BLaER1 (cell line): ENCODE data around the gene FURIN.
"Not testable (repeated sequence)": the region's sequence is repeated elsewhere in the genome, so short reads cannot be mapped to it uniquely, and the experiment has no call there.

Experiments
- H3K27ac ChIP-seq: shearing (Covaris generic); formaldehyde crosslinking; 2 replicates; pipeline ENCODE4 v1.8.1; 2022
- H3K27me3 ChIP-seq: shearing (Covaris generic); formaldehyde crosslinking; 2 replicates; pipeline ENCODE4 v1.8.1; 2022
- H3K36me3 ChIP-seq: shearing (Covaris generic); formaldehyde crosslinking; 2 replicates; pipeline ENCODE4 v1.8.1; 2022
- H3K4me1 ChIP-seq: shearing (Covaris generic); formaldehyde crosslinking; 2 replicates; pipeline ENCODE4 v1.8.1; 2022
- H3K4me2 ChIP-seq: shearing (Covaris generic); formaldehyde crosslinking; 2 replicates; pipeline ENCODE4 v1.8.1; 2022
- H3K4me3 ChIP-seq: shearing (Covaris generic); formaldehyde crosslinking; 2 replicates; pipeline ENCODE4 v1.8.1; 2022
- H3K9ac ChIP-seq: shearing (Covaris generic); formaldehyde crosslinking; 2 replicates; pipeline ENCODE4 v1.8.1; 2022
- H3K9me3 ChIP-seq: shearing (Covaris generic); formaldehyde crosslinking; 2 replicates; pipeline ENCODE4 v1.8.1; 2022
- H4K20me1 ChIP-seq: shearing (Covaris generic); formaldehyde crosslinking; 2 replicates; pipeline ENCODE4 v1.8.1; 2022
- Cebpa-rat ChIP-seq: shearing (Covaris generic); IDR thresholded peaks from 2 replicates; pipeline ENCODE4 v1.8.1; 2022

The FURIN gene

DNA sequence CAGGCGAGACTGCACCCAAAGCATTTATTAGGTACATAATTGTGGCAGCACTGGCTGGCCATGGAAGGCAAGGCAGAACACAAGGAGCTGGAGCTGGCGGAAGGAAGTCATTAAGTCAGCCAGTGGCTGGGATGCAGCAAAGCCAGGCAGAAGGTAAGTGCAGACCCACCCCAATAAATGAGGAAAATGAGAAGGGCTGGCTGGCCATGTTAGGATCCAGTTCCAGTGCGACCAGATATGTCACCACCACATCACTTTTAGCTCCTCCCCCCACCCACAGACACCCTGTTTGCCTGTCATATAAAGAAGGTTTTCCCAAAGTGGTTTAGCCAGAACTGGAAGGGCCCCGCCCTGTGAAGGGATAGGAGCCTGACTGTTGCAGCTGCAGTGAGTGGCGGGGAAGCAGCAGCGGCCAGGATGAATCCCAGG lies at the start of gene FURIN:
Gene FURIN, plus strand, starts transcription at position 328 of the 429 bp plus-strand sequence. CDS start 7,153 bp downstream, outside the sequence.
- Histone ChIP-seq H3K4me1 (peaks cover 37% of the 10 kb centered on the region), H3K4me2 (peak within 1 kb of the TSS; percentile 99), H3K9ac (no peak within 1 kb of the TSS; the same call in 1 of the 2 replicates), H3K9me3 (no peaks in the 10 kb centered on the region), H4K20me1 (peaks cover 14% of the 10 kb centered on the region), H3K27me3 (no peaks in the 10 kb centered on the region), H3K4me3 (no peak within 1 kb of the TSS), H3K36me3 (no peaks in the 10 kb centered on the region), H3K27ac (peak within 1 kb of the TSS; percentile 33; the same call in 1 of the 2 replicates)
- no peak for TF ChIP-seq Cebpa-rat

- Histone ChIP-seq H3K9ac (peak overlapping the region; percentile 70), H3K4me3 (peak overlapping the region; percentile 48), H3K4me1 (peaks cover 74% of the 10 kb centered on the region), H4K20me1 (no peaks in the 10 kb centered on the region), H3K27ac (peak overlapping the region; percentile 88), H3K4me2 (peak overlapping the region; percentile 85), H3K27me3 (no peaks in the 10 kb centered on the region), H3K9me3 (no peaks in the 10 kb centered on the region), H3K36me3 (peaks cover 14% of the 10 kb centered on the region)
- TF ChIP-seq Cebpa-rat: no peak
These were observed 49.0 kb upstream of the FURIN start for GRCh38 chr15:90819390-90819789.

GRCh38 chr15:90819850-90820249 lies 48.5 kb upstream of the FURIN start:
- H3K27me3 ChIP-seq: no peaks in the 10 kb centered on the region
- peak overlapping the region; percentile 48; the same call in 1 of the 2 replicates for H3K4me3 ChIP-seq
- H3K36me3 ChIP-seq: peaks cover 9% of the 10 kb centered on the region; the same call in 1 of the 2 replicates
- peak overlapping the region; percentile 88 for H3K27ac ChIP-seq
- H3K4me2 ChIP-seq: peak overlapping the region; percentile 85
- no peaks in the 10 kb centered on the region for H3K9me3 ChIP-seq
- peak overlapping the region; percentile 70 for H3K9ac ChIP-seq
- peaks cover 76% of the 10 kb centered on the region for H3K4me1 ChIP-seq
- H4K20me1 ChIP-seq: no peaks in the 10 kb centered on the region
- no peak for TF ChIP-seq Cebpa-rat

GRCh38 chr15:90820481-90820880 lies 47.9 kb upstream of the FURIN start:
- peak overlapping the region; percentile 85 for H3K4me2 ChIP-seq

GRCh38 chr15:90822204-90822955 lies 46.0 kb upstream of the FURIN start:
- TF ChIP-seq Cebpa-rat: no peak
- Histone ChIP-seq H3K27me3 (no peaks in the 10 kb centered on the region), H4K20me1 (no peaks in the 10 kb centered on the region), H3K36me3 (no peaks in the 10 kb centered on the region), H3K4me3 (no peak overlapping the region), H3K4me2 (no peak overlapping the region), H3K4me1 (peaks cover 64% of the 10 kb centered on the region), H3K9ac (no peak overlapping the region), H3K27ac (no peak overlapping the region), H3K9me3 (peaks cover 12% of the 10 kb centered on the region)

More at GRCh38 chr15:90820481-90820880, 47.9 kb upstream of the FURIN start:
- Histone ChIP-seq H3K9me3 (no peaks in the 10 kb centered on the region), H3K9ac (peak overlapping the region; percentile 70; the same call in 1 of the 2 replicates), H3K27ac (peak overlapping the region; percentile 88), H3K36me3 (peaks cover 3% of the 10 kb centered on the region; the same call in 1 of the 2 replicates), H3K4me3 (no peak overlapping the region), H3K27me3 (no peaks in the 10 kb centered on the region), H3K4me1 (peaks cover 76% of the 10 kb centered on the region), H4K20me1 (no peaks in the 10 kb centered on the region)
- TF ChIP-seq Cebpa-rat: no peak

GRCh38 chr15:90823455-90823974 lies 44.9 kb upstream of the FURIN start:
- Histone ChIP-seq H3K36me3 (no peaks in the 10 kb centered on the region), H3K4me3 (no peak overlapping the region), H4K20me1 (no peaks in the 10 kb centered on the region), H3K27ac (no peak overlapping the region), H3K9me3 (peaks cover 13% of the 10 kb centered on the region), H3K9ac (no peak overlapping the region), H3K4me2 (peak overlapping the region; percentile 42; the same call in 1 of the 2 replicates), H3K27me3 (no peaks in the 10 kb centered on the region), H3K4me1 (peaks cover 64% of the 10 kb centered on the region)
- TF ChIP-seq Cebpa-rat: no peak

DNA sequence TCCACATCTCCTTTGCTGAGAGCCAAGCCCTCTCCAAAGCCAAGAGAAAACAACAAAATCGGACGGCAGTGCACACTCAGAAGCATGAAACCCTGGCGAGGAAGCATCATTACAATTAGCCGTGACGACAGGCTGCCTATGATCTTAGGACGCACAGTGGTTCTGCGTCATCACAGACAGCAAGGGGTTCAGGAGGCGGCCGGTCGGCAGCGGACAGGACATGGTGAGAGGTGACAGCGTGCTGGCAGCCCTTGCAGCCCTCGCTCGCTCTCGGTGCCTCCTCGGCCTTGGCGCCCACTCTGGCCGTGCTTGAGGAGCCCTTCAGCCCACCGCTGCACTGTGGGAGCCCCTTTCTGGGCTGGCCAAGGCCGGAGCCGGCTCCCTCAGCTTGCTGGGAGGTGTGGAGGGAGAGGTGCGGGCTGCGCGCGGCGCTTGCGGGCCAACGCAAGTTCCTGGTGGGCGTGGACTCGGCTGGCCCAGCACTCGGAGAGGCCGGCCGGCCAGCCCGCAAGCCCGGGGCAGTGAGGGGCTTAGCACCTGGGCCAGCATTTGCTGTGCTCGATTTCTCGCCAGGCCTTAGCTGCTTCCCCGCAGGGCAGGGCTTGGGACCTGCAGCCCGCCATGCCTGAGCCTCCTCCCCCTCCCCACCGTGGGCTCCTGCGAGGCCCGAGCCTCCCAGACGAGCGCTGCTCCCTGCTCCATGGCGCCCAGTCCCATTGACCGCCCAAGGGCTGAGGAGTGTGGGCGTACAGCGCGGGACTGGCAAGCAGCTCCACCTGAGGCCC lies 43.1 kb upstream of the FURIN start:
- not testable (repeated sequence) for H3K9ac ChIP-seq

GRCh38 chr15:90826206-90826885 lies 42.0 kb upstream of the FURIN start:
- H3K9me3 ChIP-seq: peaks cover 13% of the 10 kb centered on the region
- not testable (repeated sequence) for H4K20me1 ChIP-seq, H3K36me3 ChIP-seq, H3K4me3 ChIP-seq, H3K27ac ChIP-seq, H3K27me3 ChIP-seq, H3K9ac ChIP-seq, H3K4me2 ChIP-seq
- peaks cover 64% of the 10 kb centered on the region for H3K4me1 ChIP-seq

More for the DNA sequence above, 43.1 kb upstream of the FURIN start:
- not testable (repeated sequence) for H3K27ac ChIP-seq, H3K4me2 ChIP-seq, H3K27me3 ChIP-seq, H3K4me3 ChIP-seq, H4K20me1 ChIP-seq, H3K36me3 ChIP-seq
- peaks cover 13% of the 10 kb centered on the region for H3K9me3 ChIP-seq
- peaks cover 64% of the 10 kb centered on the region for H3K4me1 ChIP-seq

GRCh38 chr15:90826886-90827435 lies 41.4 kb upstream of the FURIN start:
- no peak overlapping the region for H3K27ac ChIP-seq
- no peak overlapping the region for H3K9ac ChIP-seq
- no peaks in the 10 kb centered on the region for H3K36me3 ChIP-seq
- H3K4me1 ChIP-seq: peaks cover 63% of the 10 kb centered on the region
- no peak overlapping the region for H3K4me2 ChIP-seq
- no peak for TF ChIP-seq Cebpa-rat
- H3K4me3 ChIP-seq: no peak overlapping the region
- no peaks in the 10 kb centered on the region for H4K20me1 ChIP-seq
- no peaks in the 10 kb centered on the region for H3K27me3 ChIP-seq
- H3K9me3 ChIP-seq: peaks cover 13% of the 10 kb centered on the region
